Mononuclear cell (primary cell): ENCODE results near the gene PSMC1. TPM values are rescaled to one million over a fixed set of nuclear protein-coding genes. Genes with fewer than 3 reads are reported as not detected.
"Not testable (repeated sequence)": the region's sequence is repeated elsewhere in the genome, so short reads cannot be mapped to it uniquely, and the experiment has no call there.

Source experiments
- H3K27me3 ChIP-seq: 2 replicates; pipeline ENCODE4 v1.6.0; 2011; ENCODE audit warnings: low read length, control low read depth; ENCODE audit not compliant: insufficient read depth
- H3K4me1 ChIP-seq: 2 replicates; pipeline ENCODE4 v1.5.1; 2011; ENCODE audit warnings: mild to moderate bottlenecking, low read length, control low read depth; ENCODE audit not compliant: insufficient read depth
- H3K4me3 ChIP-seq: 2 replicates; pipeline ENCODE4 v1.5.1; 2011; ENCODE audit warnings: mild to moderate bottlenecking, low read length, moderate library complexity
- H3K9me3 ChIP-seq: 2 replicates; pipeline ENCODE4 v1.5.1; 2011; ENCODE audit warnings: low read depth, mild to moderate bottlenecking, control low read depth, low read length
- total RNA-seq: library from RNA; depleted of rRNA; stranded (reverse); fragments of >200 nt; gene quantifications from one replicate; pipeline ENCODE4 v1.2.3, GENCODE V29; 2012

Gene PSMC1
- total RNA-seq, result 107 TPM

DNA sequence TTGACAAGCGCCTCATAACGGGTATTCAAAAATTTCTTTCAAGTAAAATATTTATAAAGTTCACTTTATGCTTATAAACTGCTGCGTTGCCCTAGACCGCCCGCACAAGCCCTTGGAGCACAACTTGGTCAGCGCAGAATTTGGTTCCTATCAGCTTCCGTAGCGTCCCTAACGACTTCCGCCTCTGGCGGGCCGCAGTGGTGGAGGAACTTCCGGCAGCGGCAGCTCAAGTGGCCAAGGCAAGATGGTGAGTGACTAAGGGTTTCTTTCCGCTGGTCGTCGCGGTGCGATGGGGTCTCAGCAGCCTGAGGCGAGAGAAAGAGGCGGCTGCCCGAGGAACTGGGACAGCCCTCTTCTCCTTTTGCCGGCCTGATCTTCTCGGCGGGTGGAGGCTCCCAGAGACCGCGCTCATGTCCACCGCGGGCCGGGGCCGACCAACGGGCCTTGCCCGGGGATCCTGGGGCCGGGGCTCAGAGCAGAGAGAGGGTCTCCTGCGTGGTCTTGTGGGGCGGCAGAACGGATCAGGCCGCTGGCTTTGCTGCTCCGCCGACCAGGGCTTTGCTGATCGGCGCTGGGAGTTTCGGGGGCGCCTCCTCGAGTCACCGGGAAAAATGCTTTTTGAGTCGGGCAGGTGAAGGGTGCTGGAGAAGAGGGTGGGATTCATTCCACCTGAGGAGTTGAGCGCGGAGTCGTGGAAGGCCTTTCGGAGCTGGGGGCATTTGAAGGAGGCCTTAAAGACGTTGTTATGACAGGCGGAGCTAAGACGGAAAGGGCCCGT lies at the start of gene PSMC1:
PSMC1 (plus strand) TSS at position 200 of the 778 bp plus-strand sequence; CDS start at position 245, 45 bp downstream.
- Histone ChIP-seq H3K4me3 (peak within 1 kb of the TSS; percentile 67), H3K9me3 (no peaks in the 10 kb centered on the region), H3K27me3 (no peaks in the 10 kb centered on the region), H3K4me1 (peaks cover 17% of the 10 kb centered on the region)

DNA sequence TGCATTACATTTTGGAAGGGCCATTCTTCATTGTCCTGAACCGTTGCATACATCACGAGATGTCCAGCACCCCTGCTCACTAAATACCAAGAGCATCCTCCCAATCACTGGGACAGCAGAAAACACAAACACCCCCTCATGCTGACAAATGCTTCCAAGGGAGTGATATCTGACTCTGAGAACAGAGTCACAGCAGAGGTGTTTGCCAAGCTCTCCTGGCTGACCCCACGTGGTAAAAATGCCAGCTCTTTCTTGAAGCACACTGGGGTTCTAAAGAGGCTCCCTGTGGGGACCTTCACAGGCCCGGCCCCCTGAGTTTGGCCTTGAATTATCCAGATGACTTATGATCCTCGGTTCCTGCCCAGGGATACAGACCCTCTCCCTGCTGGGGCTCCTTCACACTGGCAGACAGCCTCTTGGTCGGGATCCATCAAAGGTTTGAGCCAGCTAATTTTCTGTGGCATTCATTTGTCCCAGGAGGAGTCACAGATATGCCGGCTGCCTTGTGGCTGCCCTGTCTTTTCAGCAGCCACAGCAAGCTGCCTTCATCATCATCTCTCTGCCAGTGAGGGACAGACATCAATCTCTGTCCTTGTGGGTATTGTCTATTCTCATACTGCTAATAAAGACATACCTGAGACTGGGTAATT lies 43.1 kb upstream of the PSMC1 start:
- no peaks in the 10 kb centered on the region for H3K27me3 ChIP-seq
- no peaks in the 10 kb centered on the region for H3K4me1 ChIP-seq
- no peak overlapping the region for H3K4me3 ChIP-seq
- no peaks in the 10 kb centered on the region for H3K9me3 ChIP-seq

DNA sequence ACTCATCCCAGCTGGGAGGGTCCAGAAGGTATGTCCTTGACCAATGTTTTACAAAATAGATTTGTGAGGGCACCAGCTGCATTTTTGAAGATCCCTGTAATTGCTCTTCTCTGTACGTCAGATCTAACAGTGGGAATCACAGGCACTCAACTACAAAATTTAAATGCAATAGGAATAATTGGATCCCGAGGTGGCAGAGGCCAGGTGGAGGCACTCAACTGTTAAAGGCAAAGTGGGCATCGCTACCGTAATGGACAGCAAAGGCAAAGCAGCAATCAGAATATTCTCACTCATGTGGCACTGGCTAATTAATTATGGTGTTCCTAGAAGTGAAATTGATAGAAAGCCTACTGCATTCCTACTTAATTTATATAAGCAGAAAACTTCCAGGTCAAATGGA lies 27.9 kb upstream of the PSMC1 start:
- H3K4me1 ChIP-seq, result no peaks in the 10 kb centered on the region
- H3K4me3 ChIP-seq, result no peak overlapping the region
- no peaks in the 10 kb centered on the region for H3K27me3 ChIP-seq
- H3K9me3 ChIP-seq, result peaks cover 2% of the 10 kb centered on the region

DNA sequence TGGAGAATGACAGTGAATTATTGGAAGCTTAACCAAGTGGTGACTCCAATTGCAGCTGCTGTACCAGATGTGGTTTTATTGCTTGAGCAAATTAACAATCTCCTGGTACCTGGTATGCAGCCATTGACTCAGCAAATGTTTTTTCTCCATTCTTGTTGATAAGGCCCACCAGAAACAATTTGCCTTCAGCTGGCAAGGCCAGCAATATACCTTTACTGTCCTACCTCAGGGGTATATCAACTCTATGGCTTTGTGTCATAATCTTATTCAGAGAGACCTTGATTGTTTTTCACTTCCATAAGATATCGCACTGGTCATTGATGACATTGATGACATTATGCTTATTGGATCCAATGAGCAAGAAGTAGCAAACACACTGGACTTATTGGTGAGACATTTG lies 26.4 kb upstream of the PSMC1 start:
- not testable (repeated sequence) for H3K4me3 ChIP-seq, H3K9me3 ChIP-seq, H3K4me1 ChIP-seq, H3K27me3 ChIP-seq

DNA sequence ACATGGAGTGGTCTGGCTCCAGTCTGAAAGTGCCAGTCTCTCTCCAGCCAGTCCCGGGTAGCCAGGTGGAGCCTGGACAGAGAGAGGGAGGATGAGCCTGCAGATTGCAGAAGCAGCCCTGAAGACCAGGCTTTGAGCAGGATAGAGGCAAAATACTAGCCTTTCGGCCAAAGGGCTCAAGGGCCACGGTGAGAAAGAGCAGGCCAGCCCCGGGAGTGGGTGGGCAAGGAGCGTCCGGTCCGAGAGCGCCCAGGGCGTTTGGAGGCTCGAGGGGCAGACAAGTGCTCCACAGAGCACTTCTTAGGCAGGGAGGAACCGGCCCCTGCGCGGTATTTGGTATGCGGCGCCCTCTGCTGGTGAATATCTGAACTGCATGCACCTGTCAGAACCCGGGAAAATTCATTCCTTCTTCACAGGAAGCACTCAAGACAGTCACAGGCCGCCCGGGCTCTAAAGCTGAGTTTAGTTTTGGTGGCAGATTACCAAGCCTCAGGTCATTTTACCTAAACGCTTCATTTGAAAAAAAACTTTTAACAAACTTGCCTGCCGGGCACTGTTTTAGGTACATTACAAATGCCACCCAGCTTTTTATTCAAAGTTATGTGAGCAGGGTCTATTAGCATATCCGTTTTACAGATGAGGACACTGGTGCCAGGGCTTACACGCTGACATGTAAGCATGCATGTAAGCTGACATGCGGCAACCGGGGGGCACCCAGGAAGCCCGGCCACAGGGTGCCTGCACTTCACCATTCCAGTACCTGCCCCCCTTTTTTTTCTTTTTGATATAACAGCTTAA lies 21.0 kb upstream of the PSMC1 start:
- no peak overlapping the region for H3K4me3 ChIP-seq
- H3K27me3 ChIP-seq, result no peaks in the 10 kb centered on the region
- H3K4me1 ChIP-seq, result peaks cover 6% of the 10 kb centered on the region
- H3K9me3 ChIP-seq, result peaks cover 23% of the 10 kb centered on the region

DNA sequence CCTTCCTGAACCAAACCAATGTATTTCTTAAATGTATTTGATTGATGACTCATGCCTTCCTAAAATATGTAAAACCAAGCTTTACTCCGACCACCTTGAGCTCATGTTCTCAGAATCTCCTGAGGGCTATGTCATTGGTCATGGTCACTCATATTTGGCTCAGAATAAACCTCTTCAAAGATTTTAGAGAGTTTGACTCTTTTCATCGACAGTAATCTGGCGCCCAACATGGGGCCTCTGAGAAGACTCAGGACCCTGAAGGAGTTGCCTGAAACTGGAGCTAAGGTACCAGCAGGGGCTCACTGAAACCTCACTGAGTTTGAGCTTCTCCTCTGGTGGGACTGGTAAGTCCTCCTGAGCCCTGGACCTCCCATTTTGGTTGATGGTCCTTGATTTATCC lies 17.2 kb upstream of the PSMC1 start:
- H3K4me1 ChIP-seq, result peaks cover 6% of the 10 kb centered on the region
- H3K4me3 ChIP-seq, result no peak overlapping the region
- peaks cover 33% of the 10 kb centered on the region for H3K9me3 ChIP-seq
- no peaks in the 10 kb centered on the region for H3K27me3 ChIP-seq

DNA sequence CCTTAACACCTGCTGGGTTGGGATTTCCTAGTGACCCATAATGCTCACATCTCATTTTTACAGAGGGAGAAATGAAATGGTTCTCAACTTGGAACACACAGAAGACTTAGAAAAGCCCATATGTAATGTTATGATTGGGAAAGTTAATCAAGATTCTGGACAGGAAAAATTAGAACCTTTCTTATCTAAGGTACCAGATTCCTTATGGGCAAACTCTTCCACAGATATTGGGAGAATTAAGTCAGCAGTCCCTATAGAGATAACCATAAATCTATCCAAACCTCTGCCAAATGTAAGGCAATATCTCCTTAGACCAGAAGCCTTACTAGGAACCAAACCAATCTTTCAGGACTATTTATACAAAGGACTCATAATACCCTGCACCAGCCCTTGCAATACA lies 13.9 kb upstream of the PSMC1 start:
- Histone ChIP-seq H3K27me3 (peaks cover 5% of the 10 kb centered on the region), H3K4me3 (no peak overlapping the region), H3K9me3 (peaks cover 33% of the 10 kb centered on the region), H3K4me1 (no peaks in the 10 kb centered on the region)

DNA sequence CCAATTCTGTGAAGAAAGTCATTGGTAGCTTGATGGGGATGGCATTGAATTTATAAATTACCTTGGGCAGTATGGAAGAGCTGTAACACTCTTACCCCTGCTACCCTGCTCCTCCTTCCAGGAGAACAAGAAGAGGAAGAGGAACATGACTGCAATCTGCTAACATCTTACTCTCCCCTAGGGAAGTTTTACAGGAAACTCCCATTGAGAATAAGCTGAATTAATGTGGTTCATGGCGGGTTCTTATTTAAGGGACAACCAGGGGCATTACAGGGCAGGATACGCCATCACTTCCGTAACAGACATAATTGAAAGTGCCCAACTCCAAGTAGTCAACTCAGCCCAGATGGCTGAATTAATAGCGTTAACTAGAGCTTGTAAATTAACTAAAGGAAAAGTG lies 9.4 kb upstream of the PSMC1 start:
- H3K27me3 ChIP-seq, result peaks cover 5% of the 10 kb centered on the region
- no peak overlapping the region for H3K4me3 ChIP-seq
- H3K4me1 ChIP-seq, result no peaks in the 10 kb centered on the region
- H3K9me3 ChIP-seq, result no peaks in the 10 kb centered on the region

DNA sequence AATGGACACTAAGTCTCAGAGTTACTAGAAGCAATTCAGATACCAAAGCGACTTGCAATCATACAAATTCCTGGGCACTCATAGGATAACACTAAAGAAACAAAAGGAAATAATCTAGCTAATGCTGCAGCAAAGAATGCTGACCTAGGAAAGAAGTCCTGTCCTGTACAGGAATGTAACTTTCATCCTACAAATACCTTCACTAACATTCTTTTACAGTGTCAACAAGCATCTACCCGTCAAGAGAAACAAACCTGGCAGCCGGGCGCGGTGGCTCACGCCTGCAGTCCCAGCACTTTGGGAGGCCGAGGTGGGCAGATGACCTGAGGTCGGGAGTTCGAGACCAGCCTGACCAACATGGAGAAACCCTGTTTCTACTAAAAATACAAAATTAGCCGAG lies 8.9 kb upstream of the PSMC1 start:
- H3K27me3 ChIP-seq, H3K4me3 ChIP-seq, H3K9me3 ChIP-seq, H3K4me1 ChIP-seq: not testable (repeated sequence)

DNA sequence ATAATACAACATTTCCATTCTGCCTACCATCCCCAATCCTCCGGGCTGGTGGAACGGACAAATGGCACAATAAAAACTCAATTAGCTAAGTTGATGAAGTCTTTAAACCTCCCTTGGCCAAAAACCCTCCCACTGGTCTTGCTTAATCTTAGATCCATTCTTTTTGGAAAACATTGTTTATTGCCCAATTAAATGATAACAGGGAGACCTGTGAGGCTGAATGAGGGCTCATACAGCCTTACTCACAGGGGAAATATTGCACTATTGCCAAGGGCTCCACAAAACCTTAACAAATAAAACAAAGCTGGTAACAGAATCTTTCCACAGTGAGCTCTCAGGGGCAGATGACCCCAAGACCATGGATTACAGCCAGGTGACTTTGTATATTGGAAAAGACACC lies 7.8 kb upstream of the PSMC1 start:
- Histone ChIP-seq H3K4me1 (no peaks in the 10 kb centered on the region), H3K27me3 (peaks cover 5% of the 10 kb centered on the region), H3K4me3 (no peak overlapping the region), H3K9me3 (no peaks in the 10 kb centered on the region)

DNA sequence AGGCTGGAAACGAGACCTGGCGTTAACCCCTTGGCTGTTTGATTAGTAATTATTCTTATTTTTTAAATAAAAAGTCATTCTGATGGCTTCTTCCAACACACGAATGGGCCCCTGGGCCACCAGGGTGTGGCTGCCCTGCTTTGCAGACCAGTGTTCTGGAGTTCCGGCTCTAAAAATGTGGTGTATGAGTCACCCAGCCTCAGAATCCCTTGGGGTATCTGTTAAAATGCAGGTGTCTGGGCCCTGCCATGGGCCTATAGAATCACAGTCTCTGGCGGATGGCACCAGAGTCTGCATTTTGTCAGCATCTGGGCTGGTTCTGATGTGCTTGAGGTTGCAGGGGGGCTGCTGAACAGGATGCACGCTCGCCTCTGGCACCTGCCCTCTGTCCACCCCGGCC lies 2.5 kb upstream of the PSMC1 start:
- peaks cover 17% of the 10 kb centered on the region for H3K4me1 ChIP-seq
- H3K9me3 ChIP-seq, result no peaks in the 10 kb centered on the region
- no peaks in the 10 kb centered on the region for H3K27me3 ChIP-seq
- H3K4me3 ChIP-seq, result no peak overlapping the region

DNA sequence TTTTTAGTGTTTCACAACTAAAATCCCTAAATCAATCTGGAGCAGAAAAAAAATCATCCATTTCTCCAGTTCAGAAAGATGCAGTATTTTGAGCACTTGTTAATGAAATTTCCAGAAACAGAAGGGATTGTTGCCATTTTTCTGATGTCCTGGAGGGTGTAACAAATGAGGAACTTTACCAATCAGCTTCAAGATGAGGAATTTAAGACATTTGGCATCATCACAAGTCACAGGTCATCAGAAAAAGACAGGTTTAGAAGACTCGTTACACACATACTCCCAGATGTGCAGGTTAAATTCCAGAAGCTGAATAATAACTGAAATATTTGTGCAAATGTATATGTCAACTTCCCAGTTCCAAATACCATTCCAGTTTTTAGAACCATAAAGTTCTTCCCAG lies 482 bp upstream of the PSMC1 start:
- no peaks in the 10 kb centered on the region for H3K27me3 ChIP-seq
- H3K4me3 ChIP-seq, result peak overlapping the region; percentile 67
- no peaks in the 10 kb centered on the region for H3K9me3 ChIP-seq
- peaks cover 17% of the 10 kb centered on the region for H3K4me1 ChIP-seq

DNA sequence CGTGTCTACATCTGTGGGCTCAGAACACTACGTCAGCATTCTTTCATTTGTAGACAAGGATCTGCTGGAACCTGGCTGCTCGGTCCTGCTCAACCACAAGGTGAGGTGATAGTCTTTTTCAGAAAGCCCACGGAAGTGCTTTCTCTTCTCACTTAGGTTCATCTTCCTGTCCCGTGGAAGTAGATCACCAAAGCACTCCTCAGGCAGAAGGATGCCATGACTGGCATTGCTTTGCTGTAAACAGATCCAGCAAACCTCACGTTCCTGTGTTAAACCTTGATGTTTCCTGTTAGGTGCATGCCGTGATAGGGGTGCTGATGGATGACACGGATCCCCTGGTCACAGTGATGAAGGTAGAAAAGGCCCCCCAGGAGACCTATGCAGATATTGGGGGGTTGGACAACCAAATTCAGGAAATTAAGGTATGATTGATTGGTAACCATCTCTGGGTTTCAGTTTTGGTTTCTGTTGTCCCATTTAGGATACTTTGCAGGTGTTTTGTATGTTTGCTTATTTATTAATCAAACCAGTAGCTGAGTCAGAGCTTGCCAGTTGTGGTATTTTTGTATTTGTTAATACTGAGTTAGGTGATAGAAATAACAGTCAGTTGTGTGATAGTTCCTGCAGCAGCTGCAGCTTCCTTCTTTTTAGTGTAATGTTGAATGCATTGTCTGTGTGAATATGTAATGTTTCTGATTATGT lies 7.5 kb downstream of the PSMC1 start:
- Histone ChIP-seq H3K27me3 (no peaks in the 10 kb centered on the region), H3K9me3 (no peaks in the 10 kb centered on the region), H3K4me1 (no peaks in the 10 kb centered on the region), H3K4me3 (no peak overlapping the region)

DNA sequence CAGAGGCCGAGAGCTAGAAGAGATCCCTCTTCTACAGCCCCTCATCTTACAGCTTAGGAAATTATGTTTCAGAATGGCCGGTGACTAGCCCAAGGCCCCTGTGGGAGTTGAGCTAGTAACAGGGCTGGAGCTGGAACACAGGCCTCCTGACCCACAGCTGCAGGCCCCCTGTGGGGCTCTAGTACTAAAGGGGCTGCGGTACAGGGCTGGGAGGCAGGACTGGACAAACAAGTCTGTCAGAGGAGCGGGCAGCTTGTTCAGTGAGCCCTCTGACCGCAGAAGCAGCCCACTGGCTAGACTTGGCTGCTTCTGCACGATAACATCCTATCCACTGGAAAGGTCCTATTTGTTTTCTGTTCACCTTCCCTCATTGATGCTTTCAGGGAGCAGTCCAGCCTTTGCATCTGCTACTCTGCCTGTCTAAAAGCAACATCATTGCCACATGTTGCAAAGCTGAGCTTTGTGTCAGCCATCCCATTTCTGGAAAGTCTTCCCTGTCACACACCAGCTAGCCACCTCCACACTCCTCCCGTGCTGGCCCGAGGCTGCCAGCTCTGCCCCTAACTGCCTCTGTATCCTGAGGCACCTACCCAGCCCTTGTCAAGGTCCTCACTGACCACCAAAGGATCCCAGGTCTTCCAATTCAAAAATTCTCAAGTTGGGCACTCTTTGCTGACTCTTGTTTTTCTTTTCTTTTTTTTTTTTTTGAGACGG lies 10.2 kb downstream of the PSMC1 start:
- H3K4me3 ChIP-seq, result no peak overlapping the region
- H3K27me3 ChIP-seq, result no peaks in the 10 kb centered on the region
- H3K9me3 ChIP-seq, result no peaks in the 10 kb centered on the region
- H3K4me1 ChIP-seq, result no peaks in the 10 kb centered on the region
